ENCODE results near the gene AQP2.

The AQP2 gene

DNA sequence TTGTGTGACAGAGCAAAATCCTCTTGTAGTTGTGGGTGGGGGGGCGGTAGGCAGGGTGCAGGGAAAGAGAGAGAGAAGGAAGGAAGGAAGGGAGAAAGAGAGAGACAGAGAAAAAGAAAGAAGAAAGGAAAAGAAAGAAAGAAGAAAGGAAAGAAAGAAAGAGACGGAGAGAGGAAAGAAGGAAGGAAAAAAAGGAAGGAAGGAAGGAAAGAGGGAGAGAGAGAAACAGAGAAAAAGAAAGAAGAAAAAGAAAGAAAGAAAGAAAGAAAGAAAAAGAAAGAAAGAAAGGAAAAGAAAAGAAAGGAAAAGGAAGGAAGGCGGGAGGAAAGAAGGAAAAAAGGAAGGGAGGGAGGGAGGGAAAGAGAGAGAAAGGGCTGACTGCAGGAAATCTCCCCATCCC, 29.2 kb upstream of the AQP2 start:
- Histone ChIP-seq H3K9me3 (ENCODE audit: control extremely low read depth in 1 of 5, control insufficient read depth in 4 of 5, insufficient read depth in 2 of 5, low read depth in 1 of 5, low read length in 4 of 5) (no peaks in the 10 kb centered on the region), H3K4me3 (ENCODE audit: control insufficient read depth in 1 of 7, extremely low read depth in 1 of 7, insufficient read depth in 4 of 7, low read depth in 2 of 7, low read length in 6 of 7) (no peak overlapping the region), H3K27ac (ENCODE audit: insufficient read depth in 1 of 2, low read depth in 1 of 2, low read length in 2 of 2, poor library complexity in 1 of 2, severe bottlenecking in 2 of 2) (no peak overlapping the region), H3K27me3 (replicated peaks in 2 of 5; ENCODE audit: control insufficient read depth in 4 of 5, insufficient read depth in 5 of 5, low read length in 4 of 5) (peaks cover 0 to 10% (median 0%) of the 10 kb centered on the region in 5 experiments), H3K4me1 (ENCODE audit: control extremely low read depth in 1 of 4, control insufficient read depth in 4 of 4, insufficient read depth in 4 of 4, low read length in 3 of 4) (no peaks in the 10 kb centered on the region), H3K36me3 (ENCODE audit: control insufficient read depth in 4 of 4, insufficient read depth in 4 of 4, low read length in 3 of 4) (no peaks in the 10 kb centered on the region)
- no peak for DNase-seq
- POLR2A ChIA-PET, result no interaction called here
- CTCF ChIA-PET, result no interaction called here
- WGBS (ENCODE audit: insufficient coverage), result 61% methylated on average over 3 of the region's 3 CpGs

DNA sequence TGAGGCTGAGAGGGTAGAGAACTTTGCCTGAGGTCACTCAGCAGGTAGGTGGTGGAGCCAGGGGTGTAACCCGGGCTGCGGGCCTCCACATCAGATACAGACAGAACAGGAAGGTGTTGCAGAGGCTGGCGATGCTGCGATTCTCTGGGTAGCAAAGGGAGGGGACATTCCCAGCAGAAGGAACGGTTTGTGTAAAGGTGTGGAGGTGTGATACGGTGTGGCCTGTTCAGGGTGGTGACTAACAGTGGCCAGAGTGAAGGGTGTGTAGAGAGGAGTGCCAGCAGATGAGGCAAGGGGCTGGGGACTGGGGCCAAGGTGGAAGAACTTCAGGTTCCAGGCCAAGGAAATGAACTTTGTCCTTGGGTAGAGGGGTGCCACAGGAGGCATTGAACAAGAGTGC, 28.6 kb upstream of the AQP2 start:
- no peak overlapping the region for H3K27ac ChIP-seq (ENCODE audit: insufficient read depth in 1 of 2, low read depth in 1 of 2, low read length in 2 of 2, poor library complexity in 1 of 2, severe bottlenecking in 2 of 2)
- DNase-seq, result no peak
- CTCF ChIA-PET, result no interaction called here
- no peak overlapping the region for H3K4me3 ChIP-seq (ENCODE audit: control insufficient read depth in 1 of 7, extremely low read depth in 1 of 7, insufficient read depth in 4 of 7, low read depth in 2 of 7, low read length in 6 of 7)
- POLR2A ChIA-PET, result no interaction called here
- WGBS (ENCODE audit: insufficient coverage), result 70% methylated on average over 6 of the region's 6 CpGs
- H3K27me3 ChIP-seq (replicated peaks in 2 of 5; ENCODE audit: control insufficient read depth in 4 of 5, insufficient read depth in 5 of 5, low read length in 4 of 5), result peaks cover 0 to 10% (median 0%) of the 10 kb centered on the region in 5 experiments
- H3K4me1 ChIP-seq (ENCODE audit: control extremely low read depth in 1 of 4, control insufficient read depth in 4 of 4, insufficient read depth in 4 of 4, low read length in 3 of 4), result no peaks in the 10 kb centered on the region
- H3K9me3 ChIP-seq (ENCODE audit: control extremely low read depth in 1 of 5, control insufficient read depth in 4 of 5, insufficient read depth in 2 of 5, low read depth in 1 of 5, low read length in 4 of 5), result no peaks in the 10 kb centered on the region
- H3K36me3 ChIP-seq (ENCODE audit: control insufficient read depth in 4 of 4, insufficient read depth in 4 of 4, low read length in 3 of 4), result no peaks in the 10 kb centered on the region

DNA sequence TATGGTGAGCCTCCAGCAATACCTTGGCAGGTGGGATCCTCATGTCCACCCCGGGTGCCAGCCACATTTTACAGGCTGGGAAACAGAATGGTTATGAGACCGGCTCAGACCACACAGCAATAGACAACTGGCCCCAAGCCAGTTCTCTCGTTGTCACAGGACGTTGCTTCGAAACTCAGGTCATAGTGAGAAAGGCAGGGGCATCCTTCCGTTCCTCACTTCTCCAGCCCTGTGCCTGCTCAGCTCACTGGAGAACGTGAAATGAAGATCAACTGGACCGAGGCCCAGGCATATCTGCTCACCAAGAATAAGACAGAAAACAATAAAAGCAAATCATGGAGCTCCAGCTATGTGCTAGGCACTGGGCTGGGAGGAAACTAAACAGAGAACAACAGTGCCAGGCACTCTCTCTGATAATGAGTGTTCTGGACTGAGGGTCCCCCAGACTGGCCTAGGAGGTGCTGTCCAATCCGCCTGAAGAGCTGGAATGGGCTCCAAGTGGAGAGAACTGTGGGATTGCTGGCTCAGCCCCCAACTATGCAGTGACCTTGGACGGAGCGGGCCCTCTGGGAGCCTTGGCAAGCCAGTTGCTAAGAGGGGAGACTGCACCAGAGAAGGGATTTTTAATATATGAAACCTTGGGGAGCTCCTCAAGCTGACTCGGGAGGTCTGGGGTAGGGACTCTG, 28.0 kb upstream of the AQP2 start:
- WGBS (ENCODE audit: insufficient coverage), result 84% methylated on average over 8 of the region's 12 CpGs
- ChIA-PET POLR2A (interaction anchor here (0.6 kb wide), 1 partner anchor 293 kb away, joined by 3 read pairs; no protein-coding TSS in a partner anchor), CTCF (no interaction called here)
- H3K27ac ChIP-seq (ENCODE audit: insufficient read depth in 1 of 2, low read depth in 1 of 2, low read length in 2 of 2, poor library complexity in 1 of 2, severe bottlenecking in 2 of 2), result no peak overlapping the region
- DNase-seq, result no peak
- H3K27me3 ChIP-seq (replicated peaks in 2 of 5; ENCODE audit: control insufficient read depth in 4 of 5, insufficient read depth in 5 of 5, low read length in 4 of 5), result peaks cover 0 to 7% (median 0%) of the 10 kb centered on the region in 5 experiments
- no peaks in the 10 kb centered on the region for H3K4me1 ChIP-seq (ENCODE audit: control extremely low read depth in 1 of 4, control insufficient read depth in 4 of 4, insufficient read depth in 4 of 4, low read length in 3 of 4)
- no peak overlapping the region for H3K4me3 ChIP-seq (ENCODE audit: control insufficient read depth in 1 of 7, extremely low read depth in 1 of 7, insufficient read depth in 4 of 7, low read depth in 2 of 7, low read length in 6 of 7)
- no peaks in the 10 kb centered on the region for H3K36me3 ChIP-seq (ENCODE audit: control insufficient read depth in 4 of 4, insufficient read depth in 4 of 4, low read length in 3 of 4)
- H3K9me3 ChIP-seq (ENCODE audit: control extremely low read depth in 1 of 5, control insufficient read depth in 4 of 5, insufficient read depth in 2 of 5, low read depth in 1 of 5, low read length in 4 of 5), result no peaks in the 10 kb centered on the region

DNA sequence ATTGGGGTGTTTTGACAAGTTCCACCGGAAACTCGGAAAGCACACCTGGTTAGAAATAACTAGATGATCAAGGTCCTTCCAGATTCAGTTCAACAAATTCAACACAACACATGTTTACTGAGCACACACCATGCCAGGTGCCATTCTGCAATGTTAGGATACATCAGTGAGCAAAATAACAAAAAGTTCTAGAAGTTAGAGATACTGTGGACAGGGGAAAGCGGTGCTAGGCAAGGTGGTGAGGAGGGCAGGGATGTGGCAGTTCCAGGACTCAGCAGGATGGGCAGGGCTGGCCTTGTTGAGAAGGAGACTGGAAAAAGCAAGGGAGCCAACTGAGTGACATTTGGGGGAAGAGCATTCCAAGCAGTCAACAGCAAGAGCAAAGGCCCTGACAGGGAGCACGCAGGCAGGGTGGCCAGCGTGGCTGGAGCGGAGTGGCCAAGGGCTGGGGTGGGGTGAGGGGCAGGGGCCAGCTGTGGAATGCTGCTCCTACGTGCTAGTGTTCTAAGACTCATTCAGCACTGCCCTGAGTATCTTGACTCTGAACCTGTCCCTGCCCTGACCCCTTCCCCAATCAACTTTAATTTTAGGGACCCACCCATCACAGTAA, 27.4 kb upstream of the AQP2 start:
- POLR2A ChIA-PET, result interaction anchor here (0.6 kb wide), 1 partner anchor 292 kb away, joined by 3 read pairs; no protein-coding TSS in a partner anchor
- peaks cover 0 to 2% (median 0%) of the 10 kb centered on the region in 5 experiments for H3K27me3 ChIP-seq (replicated peaks in 2 of 5; ENCODE audit: control insufficient read depth in 4 of 5, insufficient read depth in 5 of 5, low read length in 4 of 5)
- no peak overlapping the region for H3K27ac ChIP-seq (ENCODE audit: insufficient read depth in 1 of 2, low read depth in 1 of 2, low read length in 2 of 2, poor library complexity in 1 of 2, severe bottlenecking in 2 of 2)
- no peak for DNase-seq
- 100% methylated on average over 2 of the region's 7 CpGs for WGBS (ENCODE audit: insufficient coverage)
- no peaks in the 10 kb centered on the region for H3K9me3 ChIP-seq (ENCODE audit: control extremely low read depth in 1 of 5, control insufficient read depth in 4 of 5, insufficient read depth in 2 of 5, low read depth in 1 of 5, low read length in 4 of 5)
- no peaks in the 10 kb centered on the region for H3K4me1 ChIP-seq (ENCODE audit: control extremely low read depth in 1 of 4, control insufficient read depth in 4 of 4, insufficient read depth in 4 of 4, low read length in 3 of 4)
- H3K4me3 ChIP-seq (ENCODE audit: control insufficient read depth in 1 of 7, extremely low read depth in 1 of 7, insufficient read depth in 4 of 7, low read depth in 2 of 7, low read length in 6 of 7), result no peak overlapping the region
- no peaks in the 10 kb centered on the region for H3K36me3 ChIP-seq (ENCODE audit: control insufficient read depth in 4 of 4, insufficient read depth in 4 of 4, low read length in 3 of 4)
- CTCF ChIA-PET, result no interaction called here

DNA sequence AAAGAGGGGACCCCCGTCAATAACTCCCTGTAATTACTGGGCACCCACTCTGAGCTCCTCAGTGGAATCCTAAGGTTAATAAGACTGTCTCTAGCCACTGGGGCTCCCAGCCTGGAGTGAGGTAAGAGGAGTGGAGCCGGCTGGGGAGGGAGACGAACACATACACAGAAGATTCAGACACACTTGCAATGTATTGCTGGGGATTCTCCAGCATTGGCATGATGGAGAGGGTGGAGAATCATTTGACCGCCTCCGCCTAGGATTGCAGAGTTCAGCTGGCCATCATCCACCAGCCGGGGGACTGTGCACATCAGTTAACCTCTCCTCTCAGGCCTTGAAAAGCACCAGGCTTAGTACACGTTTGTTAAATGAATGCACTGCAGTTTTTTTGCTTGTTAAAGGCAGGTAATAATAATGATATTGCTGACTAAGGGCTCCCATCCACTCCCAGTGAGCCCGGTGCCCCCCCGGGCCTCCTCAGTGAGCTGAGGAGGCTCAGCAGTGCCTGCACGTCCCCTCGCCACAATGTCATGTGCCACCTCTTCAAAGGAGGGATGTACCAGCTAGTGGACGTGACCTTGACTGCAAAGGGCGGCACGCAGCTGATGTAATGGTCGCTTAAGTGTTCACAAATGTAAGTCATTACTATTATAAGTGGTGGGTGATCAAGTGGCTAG, 26.5 kb upstream of the AQP2 start:
- no peaks in the 10 kb centered on the region for H3K9me3 ChIP-seq (ENCODE audit: control extremely low read depth in 1 of 5, control insufficient read depth in 4 of 5, insufficient read depth in 2 of 5, low read depth in 1 of 5, low read length in 4 of 5)
- H3K27me3 ChIP-seq (replicated peaks in 2 of 5; ENCODE audit: control insufficient read depth in 4 of 5, insufficient read depth in 5 of 5, low read length in 4 of 5), result peaks cover 0 to 3% (median 0%) of the 10 kb centered on the region in 5 experiments
- no peaks in the 10 kb centered on the region for H3K36me3 ChIP-seq (ENCODE audit: control insufficient read depth in 4 of 4, insufficient read depth in 4 of 4, low read length in 3 of 4)
- CTCF ChIA-PET, result no interaction called here
- H3K27ac ChIP-seq (ENCODE audit: insufficient read depth in 1 of 2, low read depth in 1 of 2, low read length in 2 of 2, poor library complexity in 1 of 2, severe bottlenecking in 2 of 2), result no peak overlapping the region
- no peak overlapping the region for H3K4me3 ChIP-seq (ENCODE audit: control insufficient read depth in 1 of 7, extremely low read depth in 1 of 7, insufficient read depth in 4 of 7, low read depth in 2 of 7, low read length in 6 of 7)
- no peak for DNase-seq
- H3K4me1 ChIP-seq (ENCODE audit: control extremely low read depth in 1 of 4, control insufficient read depth in 4 of 4, insufficient read depth in 4 of 4, low read length in 3 of 4), result no peaks in the 10 kb centered on the region
- POLR2A ChIA-PET, result no interaction called here
- 95% methylated on average over 14 of the region's 15 CpGs for WGBS (ENCODE audit: insufficient coverage)

DNA sequence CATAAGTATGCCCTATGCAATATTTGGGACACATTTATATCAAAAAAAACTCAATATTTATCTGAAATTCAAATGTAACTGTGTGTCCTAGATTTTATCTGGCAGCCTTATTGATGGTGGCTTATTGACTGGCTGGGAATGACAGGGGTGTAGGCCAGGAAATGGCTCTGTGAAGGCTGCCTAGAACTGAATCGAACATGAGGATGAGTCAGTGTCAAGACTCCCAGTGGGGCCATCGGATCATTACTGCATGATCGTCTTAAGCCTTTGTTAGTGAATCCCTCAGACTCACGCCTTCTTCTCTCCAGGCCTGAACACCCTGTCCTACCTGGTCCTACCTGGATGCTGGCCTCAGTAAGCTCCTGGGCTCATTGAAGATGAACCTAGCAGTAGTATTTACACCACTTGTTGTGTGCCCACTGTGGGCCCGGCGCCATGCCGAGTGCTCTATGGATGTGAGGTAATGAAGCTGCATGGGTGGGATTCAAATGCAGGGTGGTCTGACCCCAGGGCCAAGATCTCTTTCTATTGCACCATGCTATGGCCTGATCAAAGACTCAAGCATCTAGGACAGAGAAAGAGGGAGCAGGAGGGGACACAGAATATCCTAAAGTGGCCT, 25.8 kb upstream of the AQP2 start:
- 95% methylated on average over 4 of the region's 7 CpGs for WGBS (ENCODE audit: insufficient coverage)
- ChIA-PET CTCF (interaction anchor here (1.8 kb wide), 1 partner anchor 21 kb away, joined by 10 read pairs; no protein-coding TSS in a partner anchor), POLR2A (no interaction called here)
- Histone ChIP-seq H3K4me1 (ENCODE audit: control extremely low read depth in 1 of 4, control insufficient read depth in 4 of 4, insufficient read depth in 4 of 4, low read length in 3 of 4) (no peaks in the 10 kb centered on the region), H3K36me3 (ENCODE audit: control insufficient read depth in 4 of 4, insufficient read depth in 4 of 4, low read length in 3 of 4) (no peaks in the 10 kb centered on the region), H3K27ac (ENCODE audit: insufficient read depth in 1 of 2, low read depth in 1 of 2, low read length in 2 of 2, poor library complexity in 1 of 2, severe bottlenecking in 2 of 2) (no peak overlapping the region), H3K9me3 (ENCODE audit: control extremely low read depth in 1 of 5, control insufficient read depth in 4 of 5, insufficient read depth in 2 of 5, low read depth in 1 of 5, low read length in 4 of 5) (no peaks in the 10 kb centered on the region), H3K4me3 (ENCODE audit: control insufficient read depth in 1 of 7, extremely low read depth in 1 of 7, insufficient read depth in 4 of 7, low read depth in 2 of 7, low read length in 6 of 7) (no peak overlapping the region), H3K27me3 (replicated peaks in 2 of 5; ENCODE audit: control insufficient read depth in 4 of 5, insufficient read depth in 5 of 5, low read length in 4 of 5) (peaks cover 0 to 10% (median 4%) of the 10 kb centered on the region in 5 experiments)
- no peak for DNase-seq
